Liver (tissue), 3 donors: ENCODE data around the gene RING1.
"Not testable (repeated sequence)": the region's sequence is repeated elsewhere in the genome, so short reads cannot be mapped to it uniquely, and the experiment has no call there.

Experiments
- ATF3 ChIP-seq: IDR thresholded peaks from 2 replicates; pipeline ENCODE4 v1.6.1; 2016; ENCODE audit warnings: antibody characterized with exemption
- CTCF ChIP-seq: fragments of 150-350 bp; IDR thresholded peaks from 2 replicates; pipeline ENCODE4 v1.5.1; 2017; ENCODE audit warnings: improper control_type of control experiment, low read depth, low read length; ENCODE audit not compliant: missing input control
- EGR1 ChIP-seq, 2 donors: IDR thresholded peaks; 2 replicates each; pipeline ENCODE4 v1.6.1; 2016 to 2018; ENCODE audit warnings: antibody characterized with exemption in 2 of 2, low read depth in 2 of 2
- RAD21 ChIP-seq, 2 donors: IDR thresholded peaks; 2 replicates each; pipeline ENCODE4 v1.6.1; 2016; ENCODE audit warnings: antibody characterized with exemption in 2 of 2, mild to moderate bottlenecking in 2 of 2
- TAF1 ChIP-seq: conservative IDR thresholded peaks from 2 replicates; pipeline ENCODE4 v1.6.1; 2016; ENCODE audit warnings: antibody characterized with exemption, mild to moderate bottlenecking
- ZBTB33 ChIP-seq: IDR thresholded peaks from 2 replicates; pipeline ENCODE4 v1.6.1; 2016; ENCODE audit warnings: antibody characterized with exemption
- donor health status: healthy.
- donor health status: healthy.

GRCh38 chr6:33226503-33227120, 18.3 kb downstream of the RING1 start:
- not testable (repeated sequence) for TF ChIP-seq CTCF; RAD21 (IDR thresholded peaks at IDR 0.05); TAF1; ATF3; EGR1 (IDR thresholded peaks at IDR 0.05; ENCODE audit: low read depth in 2 of 2); ZBTB33
